Prostate gland (tissue), 2 donors: ENCODE measurements around the gene LBHD2.

Experiments used
- POLR2A ChIP-seq: fragments of 450-650 bp; IDR thresholded peaks from one replicate; pipeline ENCODE4 v1.6.1; 2016; ENCODE audit warnings: antibody characterized with exemption, mild to moderate bottlenecking
- POLR2AphosphoS5 ChIP-seq: sonication (generic); formaldehyde crosslinking; IDR thresholded peaks from one replicate; pipeline ENCODE4 v1.6.1; 2017; ENCODE audit warnings: antibody characterized with exemption
- TF ChIP-seq, protein P1 (sequence below), 4 experiments: fragments of 200-600 bp in 2 of 4; fragments of 450-650 bp in 2 of 4; sonication (generic) in 2 of 4; IDR thresholded peaks; 1 replicate in 3 of 4; 2 replicates in 1 of 4; pipeline ENCODE4 v1.5.1; 2016 to 2019; ENCODE audit warnings: antibody characterized with exemption in 4 of 4, mild to moderate bottlenecking in 2 of 4, moderate library complexity in 2 of 4

- TF ChIP-seq, protein P1, sequence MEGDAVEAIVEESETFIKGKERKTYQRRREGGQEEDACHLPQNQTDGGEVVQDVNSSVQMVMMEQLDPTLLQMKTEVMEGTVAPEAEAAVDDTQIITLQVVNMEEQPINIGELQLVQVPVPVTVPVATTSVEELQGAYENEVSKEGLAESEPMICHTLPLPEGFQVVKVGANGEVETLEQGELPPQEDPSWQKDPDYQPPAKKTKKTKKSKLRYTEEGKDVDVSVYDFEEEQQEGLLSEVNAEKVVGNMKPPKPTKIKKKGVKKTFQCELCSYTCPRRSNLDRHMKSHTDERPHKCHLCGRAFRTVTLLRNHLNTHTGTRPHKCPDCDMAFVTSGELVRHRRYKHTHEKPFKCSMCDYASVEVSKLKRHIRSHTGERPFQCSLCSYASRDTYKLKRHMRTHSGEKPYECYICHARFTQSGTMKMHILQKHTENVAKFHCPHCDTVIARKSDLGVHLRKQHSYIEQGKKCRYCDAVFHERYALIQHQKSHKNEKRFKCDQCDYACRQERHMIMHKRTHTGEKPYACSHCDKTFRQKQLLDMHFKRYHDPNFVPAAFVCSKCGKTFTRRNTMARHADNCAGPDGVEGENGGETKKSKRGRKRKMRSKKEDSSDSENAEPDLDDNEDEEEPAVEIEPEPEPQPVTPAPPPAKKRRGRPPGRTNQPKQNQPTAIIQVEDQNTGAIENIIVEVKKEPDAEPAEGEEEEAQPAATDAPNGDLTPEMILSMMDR (IDR thresholded peaks at IDR 0.05), result no peak
- peak; percentile 51 for TF ChIP-seq POLR2AphosphoS5
- TF ChIP-seq POLR2A, result no peak
Measured at GRCh38 chr14:103071544-103072251, 12.3 kb upstream of the LBHD2 start.
